HCEC 1CT (cell line): ENCODE data around the gene SLMAP.
"Not testable (repeated sequence)": the region's sequence is repeated elsewhere in the genome, so short reads cannot be mapped to it uniquely, and the experiment has no call there.

Experiments used
- DNase-seq: peaks from one replicate; pipeline ENCODE4 v3.0.0-alpha.2; 2017

The SLMAP gene

GRCh38 chr3:57796261-57796660, 40.2 kb downstream of the SLMAP start:
- peak; percentile 52 for DNase-seq

DNA sequence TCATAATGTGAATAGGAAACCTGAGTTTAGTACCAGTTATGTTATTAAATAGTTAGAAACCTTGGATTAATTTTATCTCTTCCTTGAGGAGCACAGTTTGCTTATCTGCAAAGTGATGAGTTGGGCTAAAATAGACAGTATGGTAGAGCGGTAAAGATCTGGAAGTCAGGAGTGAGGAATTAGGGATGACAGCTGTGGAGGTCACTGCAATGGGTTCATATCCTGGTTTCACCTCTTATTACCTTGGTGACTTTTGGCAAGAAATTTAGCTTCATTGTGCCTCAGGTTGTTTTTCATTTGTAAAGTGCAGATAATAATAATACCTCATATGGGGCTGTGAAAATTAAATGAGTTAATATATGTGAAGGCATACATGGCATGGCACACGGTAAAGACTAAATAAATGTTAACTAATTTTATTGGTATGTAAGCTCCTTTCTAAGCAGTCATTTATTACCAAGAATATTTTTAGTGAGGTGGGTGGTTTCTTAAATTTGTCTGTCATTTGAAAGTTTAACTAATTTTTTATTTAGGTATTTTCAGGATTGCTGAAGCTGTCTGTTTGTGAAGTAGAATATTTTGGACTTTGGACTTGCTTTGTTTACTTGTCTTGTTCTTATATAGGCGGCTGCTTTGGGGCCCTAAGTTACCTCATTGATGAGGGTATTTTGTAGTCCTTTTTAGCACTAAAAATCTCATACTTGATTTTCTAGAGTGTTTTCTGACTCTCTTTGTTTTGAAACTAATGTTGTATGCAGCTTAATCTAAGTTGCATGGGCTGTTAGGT, 41.8 kb downstream of the SLMAP start:
- no peak for DNase-seq

- peak; percentile 94 for DNase-seq
These were observed 47.6 kb downstream of the SLMAP start for GRCh38 chr3:57803647-57804081.

DNA sequence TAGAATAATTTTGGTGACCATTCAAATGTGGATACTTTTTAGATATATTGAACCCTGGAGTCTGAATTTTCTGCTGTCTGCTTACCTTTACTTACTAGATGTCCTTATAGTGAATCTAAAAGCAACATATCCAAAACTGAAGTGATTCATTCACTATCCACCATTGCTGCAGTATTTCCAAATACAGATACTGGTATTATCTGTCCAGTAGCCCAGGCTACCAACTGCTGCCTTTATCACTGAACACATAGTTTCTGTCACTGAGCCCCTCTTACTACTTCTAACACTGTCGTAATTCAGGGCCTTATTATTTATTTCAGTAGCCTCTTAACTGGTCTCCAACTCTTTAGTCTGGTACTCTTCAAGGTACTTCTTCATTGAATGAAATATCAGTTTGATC, 49.2 kb downstream of the SLMAP start:
- DNase-seq, result no peak

- DNase-seq, result peak; percentile 87
These were observed 49.6 kb downstream of the SLMAP start for GRCh38 chr3:57805674-57806073.

DNA sequence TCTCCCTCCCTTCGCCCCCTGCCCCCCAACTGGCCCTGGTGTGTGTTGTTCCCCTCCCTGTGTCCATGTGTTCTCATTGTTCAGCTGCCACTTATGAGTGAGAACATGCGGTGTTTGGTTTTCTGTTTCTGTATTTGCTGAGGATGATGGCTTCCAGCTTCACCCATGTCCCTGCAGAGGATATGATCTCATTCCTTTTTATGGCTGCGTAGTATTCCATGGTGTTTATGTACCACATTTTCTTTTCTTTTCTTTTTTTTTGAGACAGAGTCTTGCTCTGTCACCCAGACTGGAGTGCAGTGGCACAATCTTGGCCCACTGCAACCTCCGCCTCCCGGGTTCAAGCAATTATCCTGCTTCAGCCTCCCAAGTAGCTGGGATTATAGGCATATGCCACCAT, 50.1 kb downstream of the SLMAP start:
- DNase-seq, result not testable (repeated sequence)

DNA sequence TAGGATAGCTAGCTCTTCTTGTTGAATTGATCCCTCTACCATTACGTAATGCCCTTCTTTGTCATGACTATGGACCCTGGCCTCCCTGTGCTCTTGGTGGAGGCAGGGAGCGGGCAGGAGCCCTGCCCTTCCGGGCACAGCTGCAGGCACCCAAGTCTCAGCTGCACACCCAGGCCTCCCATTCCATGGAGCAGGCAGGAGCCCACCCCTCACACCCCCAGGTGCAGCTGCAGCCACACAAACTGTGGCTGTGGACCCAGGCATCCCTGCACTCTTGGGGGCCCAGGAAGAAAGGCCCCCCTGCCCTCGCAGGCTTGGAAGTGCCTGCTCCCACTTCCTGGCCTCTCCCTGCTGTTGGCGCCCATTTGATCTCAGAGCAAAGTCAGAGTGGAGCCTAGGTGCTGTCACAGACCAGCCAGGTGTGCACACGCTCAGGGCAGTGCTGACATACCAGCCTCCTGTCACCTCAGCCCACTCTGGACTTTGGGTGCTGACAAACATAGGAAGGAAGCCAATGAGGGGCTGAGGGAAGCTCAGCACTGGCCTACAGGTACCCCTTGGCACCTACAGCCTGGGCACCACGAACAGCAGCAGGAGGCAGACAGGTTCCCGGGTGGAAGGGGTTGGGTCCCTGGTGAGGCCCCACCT, 53.0 kb downstream of the SLMAP start:
- no peak for DNase-seq

DNA sequence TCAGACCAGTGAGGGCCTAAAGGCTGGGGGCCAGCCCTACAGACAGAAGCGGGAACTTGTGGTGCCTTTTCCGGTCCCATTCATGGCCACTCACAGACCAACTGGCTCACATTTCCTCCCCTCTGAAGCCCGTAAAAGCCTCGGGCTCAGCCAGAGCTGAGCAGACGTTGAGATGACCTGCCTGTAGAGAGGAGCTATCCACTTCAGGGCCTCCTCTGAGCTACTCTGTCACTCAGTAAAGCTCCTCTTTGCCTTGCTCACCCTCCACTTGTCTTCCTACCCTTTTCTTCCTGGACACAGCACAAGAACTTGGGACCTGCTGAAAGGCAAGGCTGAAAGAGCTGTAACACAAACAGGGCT, 53.5 kb downstream of the SLMAP start:
- no peak for DNase-seq

- no peak for DNase-seq
These were observed 53.9 kb downstream of the SLMAP start for GRCh38 chr3:57810048-57810447.

DNA sequence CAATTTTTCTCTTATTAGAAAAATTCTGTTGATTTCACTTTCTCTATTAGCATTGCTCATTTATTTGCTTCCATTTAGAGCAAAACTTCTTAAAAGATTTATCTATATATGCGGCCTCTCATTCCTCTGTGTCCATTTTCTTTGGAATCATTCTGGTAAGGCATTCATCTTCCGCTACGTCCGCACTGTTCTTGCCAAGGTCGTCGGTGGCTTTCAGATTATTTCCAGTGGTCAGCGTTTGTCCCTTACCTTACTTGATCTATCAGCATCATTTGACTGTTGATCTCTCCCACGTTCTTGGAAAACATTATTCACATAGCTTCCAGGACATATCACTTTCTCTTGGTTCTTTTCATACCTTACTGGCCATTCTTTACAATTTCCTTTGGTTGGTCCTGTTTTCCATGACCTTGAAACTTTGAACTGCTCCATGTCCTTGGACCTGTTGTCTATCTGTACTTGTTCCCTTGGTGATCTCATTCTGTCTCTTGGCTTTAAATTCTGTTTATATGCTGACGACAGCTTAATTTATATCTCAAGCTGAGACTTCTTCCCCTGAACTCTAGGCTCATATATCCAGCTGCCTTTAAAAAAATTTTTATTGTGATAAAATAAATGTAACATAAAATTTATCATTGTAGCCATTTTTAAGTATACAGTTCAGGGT, 54.5 kb downstream of the SLMAP start:
- DNase-seq, result no peak

GRCh38 chr3:57815036-57815435, 58.9 kb downstream of the SLMAP start:
- DNase-seq, result no peak

DNA sequence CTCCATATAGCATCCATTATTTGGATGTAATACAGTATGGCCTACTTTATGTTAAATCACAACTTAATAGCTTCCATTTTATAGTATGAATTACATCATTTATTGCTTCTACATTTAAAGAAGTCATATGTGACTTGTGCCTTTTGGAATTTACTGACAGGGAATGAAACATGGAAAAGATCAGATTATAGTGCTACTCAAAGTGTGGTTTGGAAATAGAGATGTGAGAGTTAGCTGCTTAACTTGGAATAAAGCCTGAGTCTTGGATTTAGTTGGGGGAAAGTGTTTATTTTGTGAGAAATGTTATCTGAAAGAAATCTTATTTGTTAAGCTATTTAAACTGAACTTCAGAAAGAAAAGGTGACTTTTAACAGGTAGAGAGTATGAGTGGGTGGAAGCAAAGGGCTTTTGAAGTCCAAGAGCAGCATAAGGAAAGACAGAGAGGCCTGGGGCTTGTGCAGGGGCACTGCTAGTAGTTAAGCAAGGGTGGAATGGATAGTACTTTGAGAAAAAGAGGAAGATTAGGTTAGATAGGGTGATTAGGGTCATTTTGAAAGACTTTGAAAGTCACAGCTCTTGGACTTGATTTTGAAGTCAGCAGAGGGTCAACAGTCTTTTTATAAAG, 60.5 kb downstream of the SLMAP start:
- peak; percentile 13 for DNase-seq

GRCh38 chr3:57818772-57819171, 62.7 kb downstream of the SLMAP start:
- no peak for DNase-seq

DNA sequence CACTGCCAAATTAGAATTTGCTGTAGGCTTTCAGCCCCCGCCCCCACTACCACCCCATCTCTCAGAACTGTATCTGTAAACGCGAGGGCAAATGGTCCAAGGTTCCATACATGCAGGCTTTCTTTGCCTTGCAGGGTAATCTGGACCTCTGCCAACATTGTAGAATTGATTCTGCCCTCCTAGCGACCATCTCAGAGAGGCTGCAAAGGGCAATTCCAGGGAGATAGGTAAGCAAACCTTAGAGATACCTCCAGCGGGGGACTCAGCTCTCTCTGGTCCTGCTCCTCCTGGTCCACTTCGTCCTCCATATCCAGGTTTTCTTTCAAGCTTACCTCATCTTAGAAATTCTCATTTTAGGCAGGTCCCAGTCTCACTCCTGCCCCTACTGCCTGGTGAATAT, 64.4 kb downstream of the SLMAP start:
- DNase-seq, result no peak

GRCh38 chr3:57821765-57822164, 65.7 kb downstream of the SLMAP start:
- no peak for DNase-seq

- no peak for DNase-seq
These were observed 66.6 kb downstream of the SLMAP start for GRCh38 chr3:57822686-57823085.

GRCh38 chr3:57825116-57825515, 69.0 kb downstream of the SLMAP start:
- DNase-seq, result no peak

DNA sequence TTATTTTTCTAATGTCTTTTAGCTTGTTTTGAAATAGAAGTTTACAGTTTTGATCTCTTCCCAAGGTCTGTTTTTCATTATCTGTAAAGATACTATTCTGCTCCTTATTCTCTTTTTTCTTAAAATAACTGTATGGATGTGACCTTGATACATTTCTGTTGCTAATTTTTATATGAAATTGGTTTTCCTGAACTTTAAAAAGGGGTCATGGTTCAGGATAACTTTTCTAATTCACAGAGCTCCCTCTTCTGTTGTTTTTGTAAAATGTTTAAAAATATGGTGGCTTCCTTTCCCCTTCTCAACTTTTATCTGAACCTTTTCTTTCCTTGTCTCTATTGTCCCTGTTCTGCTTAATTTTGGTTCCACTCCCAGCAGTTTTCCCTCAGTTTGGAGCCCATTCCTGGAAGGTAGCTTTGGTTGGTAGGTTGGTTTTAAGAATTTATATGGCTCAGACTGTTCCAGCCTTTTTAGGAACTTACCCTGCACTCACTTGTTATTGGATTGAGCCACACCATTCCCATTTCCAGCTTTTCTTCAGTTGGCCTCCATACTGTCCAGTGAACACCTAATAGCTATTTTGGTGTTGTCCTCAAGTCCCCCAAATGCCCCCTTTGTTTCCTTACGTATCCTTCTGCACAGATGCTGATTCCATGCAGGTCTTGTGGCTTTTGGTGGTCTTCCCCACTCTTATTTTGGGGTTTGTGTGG, 70.3 kb downstream of the SLMAP start:
- DNase-seq, result peak; percentile 28

DNA sequence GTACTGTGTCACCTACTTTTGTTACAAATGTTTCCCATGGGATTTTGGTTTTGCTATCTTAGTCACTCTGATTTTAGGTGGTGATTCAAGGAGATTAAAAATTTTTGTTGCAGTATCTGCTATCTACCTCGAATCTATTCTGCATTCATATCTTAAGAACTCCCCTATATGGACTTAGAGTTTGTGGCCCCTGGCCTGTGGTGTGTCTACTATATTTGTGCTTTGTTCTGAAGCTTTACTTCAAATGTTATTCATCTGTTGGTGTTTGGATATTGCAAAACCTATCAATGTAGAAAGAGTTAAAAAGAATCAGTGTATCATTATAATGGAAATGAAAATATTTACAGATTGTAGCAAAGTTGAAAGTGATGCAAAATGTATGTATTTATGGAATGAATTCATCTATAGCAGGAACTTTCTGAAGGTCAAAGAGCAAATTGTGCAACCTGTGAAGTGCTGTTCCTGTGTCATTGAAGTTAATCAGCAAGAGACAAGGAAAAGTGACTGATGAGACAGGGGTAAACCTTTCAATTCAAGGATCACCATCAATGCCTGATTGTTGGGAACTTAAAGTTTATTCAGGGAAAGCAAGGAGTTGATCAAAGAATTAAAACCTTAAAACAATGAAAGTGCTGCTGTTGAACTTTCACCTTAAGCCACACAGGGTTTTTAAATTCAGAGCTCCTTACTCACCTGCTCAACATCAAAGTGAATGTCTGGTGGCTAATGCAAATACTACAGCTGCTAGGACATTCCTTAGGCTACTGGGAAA, 71.0 kb downstream of the SLMAP start:
- no peak for DNase-seq

GRCh38 chr3:57827757-57828156, 71.6 kb downstream of the SLMAP start:
- DNase-seq, result no peak

- no peak for DNase-seq
These were observed 76.4 kb downstream of the SLMAP start for GRCh38 chr3:57832486-57832885.

GRCh38 chr3:57832900-57833313, 76.8 kb downstream of the SLMAP start:
- no peak for DNase-seq
